GM18867 (cell line): Measurements from ENCODE around the gene ATP6V0D1.
"Not testable (repeated sequence)": the region's sequence is repeated elsewhere in the genome, so short reads cannot be mapped to it uniquely, and the experiment has no call there.

Experiments used
- ATAC-seq: cut with Tn5 transposase; IDR thresholded peaks from one replicate; pipeline ENCODE4 v1.9.1; 2021; ENCODE audit warnings: mild to moderate bottlenecking, moderate library complexity; ENCODE audit not compliant: unreplicated experiment

The ATP6V0D1 gene

GRCh38 chr16:67504031-67505021 lies 23.4 kb upstream of the ATP6V0D1 start:
- ATAC-seq: peak; percentile 68

- ATAC-seq: no peak
These were observed 18.1 kb upstream of the ATP6V0D1 start for GRCh38 chr16:67499106-67499505.

GRCh38 chr16:67490335-67491096 lies 9.6 kb upstream of the ATP6V0D1 start:
- ATAC-seq: no peak

GRCh38 chr16:67489401-67490083 lies 8.6 kb upstream of the ATP6V0D1 start:
- no peak for ATAC-seq

GRCh38 chr16:67487561-67487960 lies 6.6 kb upstream of the ATP6V0D1 start:
- ATAC-seq: not testable (repeated sequence)

- no peak for ATAC-seq
These were observed 5.8 kb upstream of the ATP6V0D1 start for GRCh38 chr16:67486805-67487204.

GRCh38 chr16:67483731-67484525 lies 3.0 kb upstream of the ATP6V0D1 start:
- no peak for ATAC-seq

- ATAC-seq: no peak
These were observed 2.2 kb upstream of the ATP6V0D1 start, which contains the start of gene AGRP for GRCh38 chr16:67483150-67483549. TSS of gene AGRP (minus strand) at chr16:67483547. CDS start at chr16:67483398, 149 bp downstream.

GRCh38 chr16:67482233-67482924 lies 1.4 kb upstream of the ATP6V0D1 start:
- ATAC-seq: no peak

GRCh38 chr16:67481561-67482232 lies 740 bp upstream of the ATP6V0D1 start:
- peak; percentile 2 for ATAC-seq

- no peak for ATAC-seq
These were observed 2.9 kb downstream of the ATP6V0D1 start for GRCh38 chr16:67477960-67478554.

- no peak for ATAC-seq
These were observed 6.2 kb downstream of the ATP6V0D1 start for GRCh38 chr16:67474551-67475455.

GRCh38 chr16:67471758-67472384 lies 9.1 kb downstream of the ATP6V0D1 start:
- no peak for ATAC-seq

- ATAC-seq: no peak
These were observed 10.6 kb downstream of the ATP6V0D1 start for GRCh38 chr16:67470359-67470758.

- ATAC-seq: no peak
These were observed 12.2 kb downstream of the ATP6V0D1 start for GRCh38 chr16:67468731-67469130.

- no peak for ATAC-seq
These were observed 14.4 kb downstream of the ATP6V0D1 start for GRCh38 chr16:67466581-67466980.

- no peak for ATAC-seq
These were observed 16.4 kb downstream of the ATP6V0D1 start for GRCh38 chr16:67464565-67464964.
